H9 (cell line): ENCODE measurements around the gene CEP85L. TPM values are rescaled to one million over a fixed set of nuclear protein-coding genes. Genes with fewer than 3 reads are reported as not detected.

Experiments
- DNase-seq: peaks from one replicate; pipeline ENCODE4 v3.0.0-alpha.2; 2017
- H2AFZ ChIP-seq: one replicate; pipeline ENCODE4 v1.6.1; 2013; ENCODE audit warnings: mild to moderate bottlenecking, low read length, control low read depth, moderate library complexity
- H2AK5ac ChIP-seq: 2 replicates; pipeline ENCODE4 v1.6.1; 2013; ENCODE audit warnings: low read length, control low read depth, mixed read lengths; ENCODE audit not compliant: insufficient read length
- H2BK120ac ChIP-seq: one replicate; pipeline ENCODE4 v1.6.1; 2013; ENCODE audit warnings: low read depth, mild to moderate bottlenecking, low read length, control low read depth, inconsistent platforms; ENCODE audit not compliant: poor library complexity, severe bottlenecking
- H2BK12ac ChIP-seq: 2 replicates; pipeline ENCODE4 v1.6.1; 2013; ENCODE audit warnings: low read length, control low read depth, mixed read lengths, low read depth; ENCODE audit not compliant: insufficient read length
- H2BK15ac ChIP-seq: 2 replicates; pipeline ENCODE4 v1.6.1; 2013; ENCODE audit warnings: low read depth, low read length, control low read depth
- H2BK20ac ChIP-seq: one replicate; pipeline ENCODE4 v1.6.1; 2013; ENCODE audit warnings: low read depth, mild to moderate bottlenecking, low read length, control low read depth, inconsistent platforms; ENCODE audit not compliant: poor library complexity, severe bottlenecking
- H2BK5ac ChIP-seq: 2 replicates; pipeline ENCODE4 v1.6.1; 2013; ENCODE audit warnings: low read length, control low read depth, mixed read lengths; ENCODE audit not compliant: insufficient read length
- H3K14ac ChIP-seq: 2 replicates; pipeline ENCODE4 v1.6.1; 2013; ENCODE audit warnings: low read length, control low read depth; ENCODE audit not compliant: insufficient read depth
- H3K18ac ChIP-seq: 2 replicates; pipeline ENCODE4 v1.6.1; 2013; ENCODE audit warnings: low read depth, mild to moderate bottlenecking, mixed read lengths, low read length, control low read depth; ENCODE audit not compliant: insufficient read length
- H3K23ac ChIP-seq: 2 replicates; pipeline ENCODE4 v1.6.1; 2013; ENCODE audit warnings: low read length, control low read depth, mixed read lengths, low read depth; ENCODE audit not compliant: insufficient read length
- H3K23me2 ChIP-seq: 2 replicates; pipeline ENCODE4 v1.6.1; 2013; ENCODE audit warnings: low read depth, mild to moderate bottlenecking, mixed read lengths, low read length, control low read depth; ENCODE audit not compliant: insufficient read length, poor library complexity, severe bottlenecking
- H3K27ac ChIP-seq: 2 replicates; pipeline ENCODE4 v1.5.1; 2013; ENCODE audit warnings: low read length, control low read depth, mixed read lengths, low read depth; ENCODE audit not compliant: insufficient read length
- H3K27me3 ChIP-seq: 2 replicates; pipeline ENCODE4 v1.6.1; 2013; ENCODE audit warnings: low read length, control low read depth, inconsistent platforms; ENCODE audit not compliant: insufficient read depth
- H3K4ac ChIP-seq: 2 replicates; pipeline ENCODE4 v1.6.1; 2013; ENCODE audit warnings: low read depth, mild to moderate bottlenecking, control low read depth, inconsistent platforms, low read length, moderate library complexity
- H3K4me1 ChIP-seq: 2 replicates; pipeline ENCODE4 v1.6.1; 2013; ENCODE audit warnings: low read length, control low read depth, inconsistent platforms; ENCODE audit not compliant: insufficient read depth
- H3K4me2 ChIP-seq: 2 replicates; pipeline ENCODE4 v1.6.1; 2013; ENCODE audit warnings: low read length, control low read depth, mixed read lengths; ENCODE audit not compliant: insufficient read length, insufficient read depth
- H3K56ac ChIP-seq: 2 replicates; pipeline ENCODE4 v1.6.1; 2013; ENCODE audit warnings: low read depth, mild to moderate bottlenecking, mixed read lengths, low read length, control low read depth; ENCODE audit not compliant: insufficient read length
- H3K79me1 ChIP-seq: 2 replicates; pipeline ENCODE4 v1.6.1; 2013; ENCODE audit warnings: low read depth, mild to moderate bottlenecking, moderate library complexity, low read length, control low read depth, inconsistent platforms; ENCODE audit not compliant: insufficient read depth, poor library complexity, severe bottlenecking
- H3K79me2 ChIP-seq: 2 replicates; pipeline ENCODE4 v1.6.1; 2013; ENCODE audit warnings: low read length, control low read depth, inconsistent platforms; ENCODE audit not compliant: insufficient read depth
- H3K9ac ChIP-seq: 2 replicates; pipeline ENCODE4 v1.6.1; 2013; ENCODE audit warnings: low read length, control low read depth, mixed read lengths; ENCODE audit not compliant: insufficient read length; ENCODE audit errors: extremely low read depth
- H3K9me3 ChIP-seq: one replicate; pipeline ENCODE4 v1.6.1; 2013; ENCODE audit warnings: low read depth, low read length, inconsistent platforms; ENCODE audit not compliant: control insufficient read depth
- H3T11ph ChIP-seq: one replicate; pipeline ENCODE4 v1.6.1; 2013; ENCODE audit warnings: mild to moderate bottlenecking, low read length, control low read depth, inconsistent platforms
- H4K20me1 ChIP-seq: one replicate; pipeline ENCODE4 v1.6.1; 2013; ENCODE audit not compliant: control insufficient read depth, insufficient read length, insufficient read depth
- H4K5ac ChIP-seq: 2 replicates; pipeline ENCODE4 v1.6.1; 2013; ENCODE audit warnings: low read depth, mild to moderate bottlenecking, mixed read lengths, low read length, control low read depth; ENCODE audit not compliant: insufficient read length
- H4K8ac ChIP-seq: replicated peaks from 2 replicates; pipeline ENCODE4 v1.6.1; 2013; ENCODE audit warnings: low read length, control low read depth, mixed read lengths, low read depth; ENCODE audit not compliant: insufficient read length
- H4K91ac ChIP-seq: 2 replicates; pipeline ENCODE4 v1.6.1; 2013; ENCODE audit warnings: low read depth, mild to moderate bottlenecking, moderate library complexity, mixed read lengths, low read length, control low read depth; ENCODE audit not compliant: insufficient read length
- H3K27ac Mint-ChIP-seq, 3 experiments: 2 replicates in 2 of 3; 3 replicates in 1 of 3; pipeline ENCODE4 v1.8.0; 2020 to 2021; ENCODE audit warnings: mixed read lengths in 3 of 3, mild to moderate bottlenecking in 1 of 3, moderate library complexity in 1 of 3
- H3K27me3 Mint-ChIP-seq: 2 replicates; pipeline ENCODE4 v1.8.0; 2021; ENCODE audit warnings: low read depth, mild to moderate bottlenecking, moderate library complexity, mixed read lengths
- H3K36me3 Mint-ChIP-seq, 3 experiments: 2 replicates in 2 of 3; 3 replicates in 1 of 3; pipeline ENCODE4 v1.8.0; 2020 to 2021; ENCODE audit warnings: low read depth in 3 of 3, mixed read lengths in 3 of 3; ENCODE audit not compliant: insufficient read depth in 1 of 3
- H3K4me1 Mint-ChIP-seq, 2 experiments: 2 replicates each; pipeline ENCODE4 v1.8.0; 2020; ENCODE audit warnings: mixed read lengths in 2 of 2
- H3K4me3 Mint-ChIP-seq, 2 experiments: 2 replicates in 1 of 2; 3 replicates in 1 of 2; pipeline ENCODE4 v1.8.0; 2020 to 2021; ENCODE audit warnings: mild to moderate bottlenecking in 2 of 2, mixed read lengths in 2 of 2, moderate library complexity in 1 of 2
- H3K9me3 Mint-ChIP-seq, 2 experiments: 2 replicates in 1 of 2; 3 replicates in 1 of 2; pipeline ENCODE4 v1.8.0; 2020; ENCODE audit warnings: mild to moderate bottlenecking in 2 of 2, mixed read lengths in 2 of 2, moderate library complexity in 1 of 2
- WGBS: extraction: QIAGEN DNeasy Blood & Tissue Kit; methylation state at CpG from one replicate; pipeline ENCODE4 v1.1.7; 2013; ENCODE audit warnings: missing lambda C conversion rate, low lambda C conversion rate, mixed read lengths; ENCODE audit not compliant: insufficient read length; ENCODE audit errors: extremely low coverage; 5-methylcytosine and 5-hydroxymethylcytosine counted together
- total RNA-seq: library from RNA; stranded (reverse); gene quantifications from 2 replicates; pipeline ENCODE4 v1.2.1, GENCODE V29; 2021
- TF ChIP-seq, protein P1 (sequence below): fragments of 200-600 bp; sonication (generic); conservative IDR thresholded peaks from 3 replicates; pipeline ENCODE4 v1.8.0; 2021; ENCODE audit warnings: antibody characterized with exemption, mild to moderate bottlenecking

The CEP85L gene
- total RNA-seq, 1 experiment from 2014 or later, result 3.8 TPM

GRCh38 chr6:118663993-118664985 lies 12.9 kb upstream of the CEP85L start:
- H3K4me3 Mint-ChIP-seq, result no peak overlapping the region
- no peaks in the 10 kb centered on the region for H3K9me3 ChIP-seq
- no peak overlapping the region for H3K23ac ChIP-seq
- H3K4ac ChIP-seq, result no peak overlapping the region
- no peak overlapping the region for H2BK12ac ChIP-seq
- no peaks in the 10 kb centered on the region for H3K79me2 ChIP-seq
- no peak overlapping the region for H4K8ac ChIP-seq
- H3K18ac ChIP-seq, result no peak overlapping the region
- H3K4me1 ChIP-seq, result no peaks in the 10 kb centered on the region
- no peak overlapping the region for H4K5ac ChIP-seq
- H3K4me1 Mint-ChIP-seq, result no peaks in the 10 kb centered on the region
- no peak overlapping the region for H3T11ph ChIP-seq
- H2AK5ac ChIP-seq, result no peak overlapping the region
- H3K27ac Mint-ChIP-seq, result peak overlapping the region in 1 of 3 experiments; percentile 25; a peak in 1 of 7 replicates
- no peak overlapping the region for H2BK20ac ChIP-seq
- H2BK15ac ChIP-seq, result no peak overlapping the region
- no CpG with 5 or more reads among the region's 10 CpGs for WGBS
- no peaks in the 10 kb centered on the region for H3K27me3 Mint-ChIP-seq
- H3K56ac ChIP-seq, result no peak overlapping the region
- H3K79me1 ChIP-seq, result no peaks in the 10 kb centered on the region
- no peak for DNase-seq
- TF ChIP-seq, protein P1, sequence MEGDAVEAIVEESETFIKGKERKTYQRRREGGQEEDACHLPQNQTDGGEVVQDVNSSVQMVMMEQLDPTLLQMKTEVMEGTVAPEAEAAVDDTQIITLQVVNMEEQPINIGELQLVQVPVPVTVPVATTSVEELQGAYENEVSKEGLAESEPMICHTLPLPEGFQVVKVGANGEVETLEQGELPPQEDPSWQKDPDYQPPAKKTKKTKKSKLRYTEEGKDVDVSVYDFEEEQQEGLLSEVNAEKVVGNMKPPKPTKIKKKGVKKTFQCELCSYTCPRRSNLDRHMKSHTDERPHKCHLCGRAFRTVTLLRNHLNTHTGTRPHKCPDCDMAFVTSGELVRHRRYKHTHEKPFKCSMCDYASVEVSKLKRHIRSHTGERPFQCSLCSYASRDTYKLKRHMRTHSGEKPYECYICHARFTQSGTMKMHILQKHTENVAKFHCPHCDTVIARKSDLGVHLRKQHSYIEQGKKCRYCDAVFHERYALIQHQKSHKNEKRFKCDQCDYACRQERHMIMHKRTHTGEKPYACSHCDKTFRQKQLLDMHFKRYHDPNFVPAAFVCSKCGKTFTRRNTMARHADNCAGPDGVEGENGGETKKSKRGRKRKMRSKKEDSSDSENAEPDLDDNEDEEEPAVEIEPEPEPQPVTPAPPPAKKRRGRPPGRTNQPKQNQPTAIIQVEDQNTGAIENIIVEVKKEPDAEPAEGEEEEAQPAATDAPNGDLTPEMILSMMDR, result no peak
- no peaks in the 10 kb centered on the region for H3K9me3 Mint-ChIP-seq
- H3K27ac ChIP-seq, result no peak overlapping the region
- H4K91ac ChIP-seq, result no peak overlapping the region
- H2AFZ ChIP-seq, result no peak overlapping the region
- H3K4me2 ChIP-seq, result no peak overlapping the region
- no peaks in the 10 kb centered on the region for H3K36me3 Mint-ChIP-seq
- H4K20me1 ChIP-seq, result no peaks in the 10 kb centered on the region
- no peak overlapping the region for H2BK120ac ChIP-seq
- H3K14ac ChIP-seq, result no peak overlapping the region
- H3K9ac ChIP-seq, result no peak overlapping the region
- no peaks in the 10 kb centered on the region for H3K27me3 ChIP-seq
- H2BK5ac ChIP-seq, result no peak overlapping the region
- H3K23me2 ChIP-seq, result no peaks in the 10 kb centered on the region
